Measurements from ENCODE around the gene VSIR.

The VSIR gene

GRCh38 chr10:71713135-71714030 lies 59.9 kb downstream of the VSIR start:
- peak overlapping the region; percentile 67 for H3K4me3 ChIP-seq (ENCODE audit: low read length)
- H3K27me3 ChIP-seq (replicated peaks; ENCODE audit: control insufficient read depth, insufficient read depth, low read length), result no peaks in the 10 kb centered on the region
- no peaks in the 10 kb centered on the region for H3K9me3 ChIP-seq (ENCODE audit: control insufficient read depth, low read length)
- H3K36me3 ChIP-seq (ENCODE audit: control insufficient read depth, insufficient read depth, low read length, severe bottlenecking), result no peaks in the 10 kb centered on the region
- peaks cover 52% of the 10 kb centered on the region for H3K4me1 ChIP-seq (ENCODE audit: control insufficient read depth, insufficient read depth, low read length)
- peak overlapping the region; percentile 86 for H3K9ac ChIP-seq (ENCODE audit: low read length)
- peak; percentile 82 for DNase-seq (ENCODE audit: low read depth)

- no peak for DNase-seq (ENCODE audit: low read depth)
- H3K36me3 ChIP-seq (ENCODE audit: control insufficient read depth, insufficient read depth, low read length, severe bottlenecking), result no peaks in the 10 kb centered on the region
Measured at GRCh38 chr10:71712572-71713134, 60.7 kb downstream of the VSIR start.

DNA sequence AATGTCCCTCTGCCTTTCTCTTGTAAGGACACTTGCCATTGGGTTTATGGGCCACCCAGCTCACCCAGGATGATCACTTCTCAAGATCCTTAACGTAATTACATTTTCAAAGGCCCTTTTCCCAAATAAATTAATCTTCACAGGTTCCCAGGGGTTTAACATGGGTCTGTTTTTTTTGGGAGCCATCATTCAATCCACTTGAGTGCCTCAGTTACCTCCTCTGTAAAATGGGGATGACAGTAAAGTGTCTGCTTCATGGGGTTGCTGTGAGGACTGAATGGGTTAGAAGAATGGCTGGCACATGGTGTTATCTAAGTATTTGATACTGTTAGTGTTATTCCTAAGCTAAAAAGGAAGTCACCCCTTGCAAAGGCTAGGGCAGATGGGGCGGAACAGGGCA lies 61.1 kb downstream of the VSIR start:
- H3K9ac ChIP-seq (ENCODE audit: low read length), result no peak overlapping the region
- H3K9me3 ChIP-seq (ENCODE audit: control insufficient read depth, low read length), result no peaks in the 10 kb centered on the region
- no peaks in the 10 kb centered on the region for H3K27me3 ChIP-seq (replicated peaks; ENCODE audit: control insufficient read depth, insufficient read depth, low read length)
- no peak for DNase-seq (ENCODE audit: low read depth)
- H3K4me3 ChIP-seq (ENCODE audit: low read length), result no peak overlapping the region
- peaks cover 43% of the 10 kb centered on the region for H3K4me1 ChIP-seq (ENCODE audit: control insufficient read depth, insufficient read depth, low read length)
- no peaks in the 10 kb centered on the region for H3K36me3 ChIP-seq (ENCODE audit: control insufficient read depth, insufficient read depth, low read length, severe bottlenecking)

More at GRCh38 chr10:71712572-71713134, 60.7 kb downstream of the VSIR start:
- H3K4me1 ChIP-seq (ENCODE audit: control insufficient read depth, insufficient read depth, low read length), result peaks cover 47% of the 10 kb centered on the region
- no peaks in the 10 kb centered on the region for H3K9me3 ChIP-seq (ENCODE audit: control insufficient read depth, low read length)
- peak overlapping the region; percentile 86 for H3K9ac ChIP-seq (ENCODE audit: low read length)
- H3K27me3 ChIP-seq (replicated peaks; ENCODE audit: control insufficient read depth, insufficient read depth, low read length), result no peaks in the 10 kb centered on the region
- H3K4me3 ChIP-seq (ENCODE audit: low read length), result no peak overlapping the region

DNA sequence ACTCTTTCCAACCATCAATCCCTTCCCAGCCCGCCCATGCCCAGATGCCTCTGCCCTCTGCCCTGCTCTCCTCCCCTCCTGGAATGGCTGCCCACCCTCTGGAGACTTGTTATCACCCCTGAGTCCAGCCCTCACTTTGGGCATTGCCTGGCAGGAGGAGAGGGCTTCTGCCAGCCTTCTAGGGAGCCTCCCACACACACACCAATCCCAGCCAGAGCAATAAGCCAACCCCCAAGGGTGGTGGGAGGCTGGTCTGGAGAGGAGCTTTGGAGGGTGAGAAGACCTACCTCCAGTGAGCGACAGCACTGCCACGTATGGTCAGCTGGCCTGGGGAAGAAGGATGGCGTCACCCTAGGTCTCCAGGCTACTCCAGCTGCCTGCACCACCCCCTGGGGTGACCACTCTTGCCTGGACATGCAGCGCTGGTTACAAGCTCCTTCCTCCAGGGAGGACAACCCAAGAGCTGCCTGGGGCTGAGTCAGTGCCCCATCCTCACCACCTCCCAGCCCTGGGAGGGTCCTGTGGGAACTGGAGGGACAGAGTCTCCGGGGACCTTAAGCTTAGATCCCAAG lies 62.2 kb downstream of the VSIR start:
- DNase-seq (ENCODE audit: low read depth), result no peak
- Histone ChIP-seq H3K36me3 (ENCODE audit: control insufficient read depth, insufficient read depth, low read length, severe bottlenecking) (no peaks in the 10 kb centered on the region), H3K9ac (ENCODE audit: low read length) (no peak overlapping the region), H3K27me3 (replicated peaks; ENCODE audit: control insufficient read depth, insufficient read depth, low read length) (no peaks in the 10 kb centered on the region), H3K4me3 (ENCODE audit: low read length) (no peak overlapping the region), H3K9me3 (ENCODE audit: control insufficient read depth, low read length) (no peaks in the 10 kb centered on the region), H3K4me1 (ENCODE audit: control insufficient read depth, insufficient read depth, low read length) (peaks cover 41% of the 10 kb centered on the region)

- no peaks in the 10 kb centered on the region for H3K36me3 ChIP-seq (ENCODE audit: control insufficient read depth, insufficient read depth, low read length, severe bottlenecking)
- no peaks in the 10 kb centered on the region for H3K27me3 ChIP-seq (replicated peaks; ENCODE audit: control insufficient read depth, insufficient read depth, low read length)
- H3K4me3 ChIP-seq (ENCODE audit: low read length), result no peak overlapping the region
- H3K9ac ChIP-seq (ENCODE audit: low read length), result no peak overlapping the region
- no peak for DNase-seq (ENCODE audit: low read depth)
- H3K4me1 ChIP-seq (ENCODE audit: control insufficient read depth, insufficient read depth, low read length), result peaks cover 46% of the 10 kb centered on the region
- H3K9me3 ChIP-seq (ENCODE audit: control insufficient read depth, low read length), result no peaks in the 10 kb centered on the region
Measured at GRCh38 chr10:71710519-71710918, 62.8 kb downstream of the VSIR start.

DNA sequence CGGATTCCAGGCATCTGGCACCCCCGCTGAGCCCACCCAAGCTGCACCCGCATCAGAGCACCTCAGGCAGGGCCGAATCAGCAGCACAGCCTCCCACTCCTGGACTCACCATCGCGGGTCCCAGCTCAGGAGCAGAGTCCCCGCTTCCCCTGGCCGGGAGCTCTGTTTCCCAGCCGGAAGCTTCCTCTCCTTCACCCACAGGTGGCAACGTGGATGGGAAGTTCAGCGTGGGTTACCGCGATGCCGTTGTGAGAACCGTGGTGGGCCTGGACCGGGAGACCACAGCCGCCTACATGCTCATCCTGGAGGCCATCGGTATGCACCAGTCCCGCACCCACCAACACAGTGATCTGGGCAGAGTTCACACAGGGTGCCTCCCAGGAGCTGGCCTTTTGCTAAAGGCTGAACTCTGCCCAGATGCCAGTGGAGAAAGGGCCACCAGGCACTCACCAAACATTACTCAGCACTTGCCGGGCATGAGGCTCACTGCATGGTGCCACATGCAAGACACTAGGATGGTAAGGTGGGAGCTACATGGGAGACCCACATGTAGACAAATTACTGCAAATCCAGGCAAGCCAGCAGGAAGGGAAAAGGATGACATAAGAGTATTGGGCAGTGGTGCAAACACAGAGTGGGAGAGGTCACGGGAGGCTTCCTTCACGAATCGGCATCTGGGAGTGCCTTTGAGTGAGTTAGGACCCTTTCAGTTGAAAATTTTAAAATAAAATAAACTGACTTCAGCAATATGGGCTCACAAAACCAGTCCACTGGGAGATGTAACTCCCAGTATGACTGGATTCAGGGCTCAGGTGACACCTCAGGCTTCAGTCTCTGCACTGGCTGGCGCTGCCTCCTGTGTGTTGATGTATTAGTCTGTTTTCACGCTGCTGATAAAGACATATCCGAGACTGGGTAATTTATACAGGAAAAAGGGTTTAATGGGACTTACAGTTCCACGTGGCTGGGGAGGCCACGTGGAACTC lies 64.1 kb downstream of the VSIR start:
- DNase-seq (ENCODE audit: low read depth), result no peak
- Histone ChIP-seq H3K4me3 (ENCODE audit: low read length) (no peak overlapping the region), H3K27me3 (replicated peaks; ENCODE audit: control insufficient read depth, insufficient read depth, low read length) (no peaks in the 10 kb centered on the region), H3K9ac (ENCODE audit: low read length) (no peak overlapping the region), H3K9me3 (ENCODE audit: control insufficient read depth, low read length) (no peaks in the 10 kb centered on the region), H3K36me3 (ENCODE audit: control insufficient read depth, insufficient read depth, low read length, severe bottlenecking) (no peaks in the 10 kb centered on the region), H3K4me1 (ENCODE audit: control insufficient read depth, insufficient read depth, low read length) (peaks cover 35% of the 10 kb centered on the region)

GRCh38 chr10:71708301-71708703 lies 65.0 kb downstream of the VSIR start:
- peaks cover 2% of the 10 kb centered on the region for H3K27me3 ChIP-seq (replicated peaks; ENCODE audit: control insufficient read depth, insufficient read depth, low read length)
- no peak overlapping the region for H3K4me3 ChIP-seq (ENCODE audit: low read length)
- H3K9ac ChIP-seq (ENCODE audit: low read length), result no peak overlapping the region
- DNase-seq (ENCODE audit: low read depth), result peak; percentile 60
- H3K9me3 ChIP-seq (ENCODE audit: control insufficient read depth, low read length), result no peaks in the 10 kb centered on the region
- H3K36me3 ChIP-seq (ENCODE audit: control insufficient read depth, insufficient read depth, low read length, severe bottlenecking), result no peaks in the 10 kb centered on the region
- peaks cover 26% of the 10 kb centered on the region for H3K4me1 ChIP-seq (ENCODE audit: control insufficient read depth, insufficient read depth, low read length)

DNA sequence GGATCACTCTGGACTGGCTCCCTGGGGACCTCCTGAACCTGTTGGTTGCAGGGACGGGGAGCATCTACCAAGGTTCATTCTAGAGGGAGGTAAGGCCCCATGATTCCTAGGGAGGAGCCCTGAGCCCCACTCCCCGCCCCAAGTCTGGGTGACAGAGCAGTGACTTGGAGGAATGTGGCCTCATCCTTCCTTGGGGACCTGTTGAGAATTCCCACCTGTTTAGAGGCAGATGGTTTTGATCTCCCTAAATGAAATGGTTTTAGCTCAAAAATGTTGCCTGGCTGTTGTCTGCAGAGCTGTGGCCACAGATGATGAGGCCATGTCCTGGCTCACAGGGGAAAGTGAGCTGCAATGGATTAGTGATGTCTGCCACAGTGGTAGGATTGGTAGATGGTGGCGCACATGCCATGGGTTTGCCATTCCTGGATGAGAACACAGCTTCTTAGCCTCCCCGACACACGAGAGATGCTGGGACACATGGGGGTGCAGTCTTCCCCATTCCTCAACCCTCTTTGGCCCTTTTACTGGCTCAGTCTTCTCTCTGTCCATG lies 66.0 kb downstream of the VSIR start:
- H3K9ac ChIP-seq (ENCODE audit: low read length), result no peak overlapping the region
- H3K4me1 ChIP-seq (ENCODE audit: control insufficient read depth, insufficient read depth, low read length), result peaks cover 18% of the 10 kb centered on the region
- H3K27me3 ChIP-seq (replicated peaks; ENCODE audit: control insufficient read depth, insufficient read depth, low read length), result peaks cover 9% of the 10 kb centered on the region
- H3K36me3 ChIP-seq (ENCODE audit: control insufficient read depth, insufficient read depth, low read length, severe bottlenecking), result no peaks in the 10 kb centered on the region
- no peak for DNase-seq (ENCODE audit: low read depth)
- H3K9me3 ChIP-seq (ENCODE audit: control insufficient read depth, low read length), result no peaks in the 10 kb centered on the region
- no peak overlapping the region for H3K4me3 ChIP-seq (ENCODE audit: low read length)

DNA sequence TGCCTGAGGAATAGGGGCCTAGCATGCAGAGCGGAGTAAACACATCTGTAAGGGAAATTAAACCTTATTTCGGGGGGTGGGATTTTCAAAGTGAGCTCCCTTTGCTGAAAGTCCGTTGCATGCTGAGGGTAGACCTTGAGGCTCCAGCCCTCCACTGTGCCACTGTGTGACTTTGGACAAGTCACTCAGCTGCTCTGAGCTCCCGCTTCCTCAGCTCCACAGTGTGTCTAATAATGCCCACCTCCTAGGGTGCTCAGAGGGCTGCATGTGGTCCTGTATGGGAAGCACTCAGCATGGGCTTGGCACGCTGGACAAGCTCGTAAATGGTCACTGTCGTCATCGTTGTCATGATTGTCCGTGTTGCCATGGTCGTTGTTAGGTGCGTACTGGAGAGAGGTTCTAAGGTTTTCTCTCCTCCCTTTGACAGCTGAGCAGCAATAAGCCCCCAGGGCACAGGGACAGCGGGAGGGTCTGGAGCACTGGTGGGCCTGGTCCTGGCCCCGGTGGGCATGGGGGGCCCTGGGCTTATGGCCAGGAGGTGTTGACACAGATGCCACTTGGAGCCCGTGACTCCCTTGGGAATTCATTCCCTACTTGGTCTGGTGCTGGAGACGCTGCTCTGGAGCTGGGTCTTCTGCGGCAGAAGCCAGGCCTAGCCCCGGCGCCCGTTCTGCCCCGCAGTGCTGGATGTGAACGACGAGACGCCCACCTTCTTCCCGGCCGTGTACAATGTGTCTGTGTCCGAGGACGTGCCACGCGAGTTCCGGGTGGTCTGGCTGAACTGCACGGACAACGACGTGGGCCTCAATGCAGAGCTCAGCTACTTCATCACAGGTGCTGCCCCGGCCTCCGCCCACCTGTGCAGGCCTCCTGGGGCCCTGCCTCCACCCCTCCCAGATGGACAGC lies 66.9 kb downstream of the VSIR start:
- H3K27me3 ChIP-seq (replicated peaks; ENCODE audit: control insufficient read depth, insufficient read depth, low read length), result peaks cover 13% of the 10 kb centered on the region
- no peak overlapping the region for H3K9ac ChIP-seq (ENCODE audit: low read length)
- no peaks in the 10 kb centered on the region for H3K36me3 ChIP-seq (ENCODE audit: control insufficient read depth, insufficient read depth, low read length, severe bottlenecking)
- H3K9me3 ChIP-seq (ENCODE audit: control insufficient read depth, low read length), result no peaks in the 10 kb centered on the region
- no peak for DNase-seq (ENCODE audit: low read depth)
- H3K4me1 ChIP-seq (ENCODE audit: control insufficient read depth, insufficient read depth, low read length), result peaks cover 18% of the 10 kb centered on the region
- H3K4me3 ChIP-seq (ENCODE audit: low read length), result no peak overlapping the region

DNA sequence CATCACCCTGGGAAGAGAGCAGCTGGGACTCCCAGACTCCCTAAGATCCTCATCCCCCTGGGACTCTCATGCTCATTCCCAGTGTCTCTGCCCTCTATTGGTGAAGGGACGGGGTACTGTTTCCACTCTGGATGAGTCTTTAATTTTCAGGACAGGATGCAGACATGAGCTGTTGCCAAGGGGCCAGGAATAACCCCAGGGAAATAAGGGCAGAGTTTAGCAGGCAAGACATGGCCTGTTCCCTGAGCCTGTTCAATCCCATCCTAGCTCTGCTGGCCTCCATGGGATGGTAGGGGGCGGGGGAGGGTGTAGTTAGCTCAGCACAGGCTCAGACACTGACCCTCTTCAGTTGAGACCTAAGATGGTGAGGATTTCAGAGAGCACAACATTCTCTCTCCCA lies 67.7 kb downstream of the VSIR start:
- DNase-seq (ENCODE audit: low read depth), result no peak

More for the DNA sequence above, 67.7 kb downstream of the VSIR start:
- Histone ChIP-seq H3K36me3 (ENCODE audit: control insufficient read depth, insufficient read depth, low read length, severe bottlenecking) (no peaks in the 10 kb centered on the region), H3K9me3 (ENCODE audit: control insufficient read depth, low read length) (no peaks in the 10 kb centered on the region), H3K4me1 (ENCODE audit: control insufficient read depth, insufficient read depth, low read length) (peaks cover 15% of the 10 kb centered on the region), H3K4me3 (ENCODE audit: low read length) (no peak overlapping the region), H3K9ac (ENCODE audit: low read length) (no peak overlapping the region), H3K27me3 (replicated peaks; ENCODE audit: control insufficient read depth, insufficient read depth, low read length) (peaks cover 20% of the 10 kb centered on the region)
